A673 (cell line): ENCODE data around the gene ADGRD1. TPM values are rescaled to one million over a fixed set of nuclear protein-coding genes. Genes with fewer than 3 reads are reported as not detected.

ENCODE experiments used
- BruUV-seq: library from RNA; stranded (reverse); fragments of 400-500 nt; replicated peaks from 2 replicates; lab custom pipeline; 2021; lab: Mats Ljungman, UMichigan
- CTCF ChIA-PET: fragments of 300-600 bp; sonication (Branson Sonifier 250); formaldehyde crosslinking; loops from one replicate; lab custom pipeline; 2022; ENCODE audit warnings: antibody characterized with exemption; lab: Charles Lee
- POLR2A ChIA-PET: fragments of 300-600 bp; sonication (Branson Sonifier 250); formaldehyde crosslinking; loops from one replicate; lab custom pipeline; 2022; ENCODE audit warnings: antibody characterized with exemption; ENCODE audit not compliant: low non-redundant PET; lab: Charles Lee
- DNase-seq: peaks from one replicate; pipeline ENCODE4 v3.0.0-alpha.2; 2015; ENCODE audit warnings: low spot score
- H3K27ac ChIP-seq: fragments of 200-600 bp; sonication (generic); 2 replicates; pipeline ENCODE4 v1.5.1; 2016; ENCODE audit warnings: mixed run types, low read depth, mild to moderate bottlenecking, mixed read lengths, antibody characterized with exemption, low read length; ENCODE audit not compliant: poor library complexity, severe bottlenecking
- H3K27me3 ChIP-seq: fragments of 200-600 bp; sonication (generic); replicated peaks from 2 replicates; pipeline ENCODE4 v1.6.1; 2017; ENCODE audit warnings: mixed run types, low read depth, mild to moderate bottlenecking, mixed read lengths, antibody characterized with exemption, low read length; ENCODE audit not compliant: insufficient read depth, poor library complexity
- H3K36me3 ChIP-seq: fragments of 200-600 bp; sonication (generic); 2 replicates; pipeline ENCODE4 v1.6.1; 2016; ENCODE audit warnings: mixed run types, mild to moderate bottlenecking, mixed read lengths, antibody characterized with exemption, low read length; ENCODE audit not compliant: insufficient read depth, poor library complexity, severe bottlenecking
- H3K4me1 ChIP-seq: fragments of 200-600 bp; sonication (generic); 2 replicates; pipeline ENCODE4 v1.6.1; 2017; ENCODE audit warnings: mixed run types, mild to moderate bottlenecking, mixed read lengths, antibody characterized with exemption, low read length; ENCODE audit not compliant: insufficient read depth, poor library complexity, severe bottlenecking
- H3K4me3 ChIP-seq: fragments of 200-600 bp; sonication (generic); 2 replicates; pipeline ENCODE4 v1.5.1; 2016; ENCODE audit warnings: low read depth, mixed run types, mild to moderate bottlenecking, mixed read lengths, low read length; ENCODE audit not compliant: poor library complexity, severe bottlenecking
- H3K9me3 ChIP-seq: fragments of 200-600 bp; sonication (generic); 2 replicates; pipeline ENCODE4 v1.6.1; 2016; ENCODE audit warnings: mixed run types, low read depth, mild to moderate bottlenecking, mixed read lengths, antibody characterized with exemption, low read length; ENCODE audit not compliant: poor library complexity, severe bottlenecking
- EZH2 ChIP-seq: fragments of 200-600 bp; sonication (generic); IDR thresholded peaks from 2 replicates; pipeline ENCODE4 v1.6.1; 2017; ENCODE audit warnings: borderline replicate concordance, low read depth, mild to moderate bottlenecking, mixed read lengths, antibody characterized with exemption, low read length; ENCODE audit not compliant: poor library complexity, severe bottlenecking
- intact Hi-C: fragments of 100-400 bp; cut with micrococcal nuclease; formaldehyde crosslinking; loops from one replicate; pipeline ENCODE4 v1.10.0; 2022; ENCODE audit not compliant: unreplicated experiment
- total RNA-seq: library from RNA; stranded (reverse); gene quantifications from 2 replicates; pipeline ENCODE4 v1.2.3, GENCODE V29; 2021
- TF ChIP-seq, protein P1 (sequence below): fragments of 300-800, 200-600 bp; sonication (generic); conservative IDR thresholded peaks from 2 replicates; pipeline ENCODE4 v1.5.1; 2017; ENCODE audit warnings: low read depth, mild to moderate bottlenecking, antibody characterized with exemption, low read length, moderate library complexity, mixed read lengths

Gene ADGRD1
- total RNA-seq, 1 experiment from 2014 or later: not detected

- no peak for TF ChIP-seq EZH2
- TF ChIP-seq, protein P1, sequence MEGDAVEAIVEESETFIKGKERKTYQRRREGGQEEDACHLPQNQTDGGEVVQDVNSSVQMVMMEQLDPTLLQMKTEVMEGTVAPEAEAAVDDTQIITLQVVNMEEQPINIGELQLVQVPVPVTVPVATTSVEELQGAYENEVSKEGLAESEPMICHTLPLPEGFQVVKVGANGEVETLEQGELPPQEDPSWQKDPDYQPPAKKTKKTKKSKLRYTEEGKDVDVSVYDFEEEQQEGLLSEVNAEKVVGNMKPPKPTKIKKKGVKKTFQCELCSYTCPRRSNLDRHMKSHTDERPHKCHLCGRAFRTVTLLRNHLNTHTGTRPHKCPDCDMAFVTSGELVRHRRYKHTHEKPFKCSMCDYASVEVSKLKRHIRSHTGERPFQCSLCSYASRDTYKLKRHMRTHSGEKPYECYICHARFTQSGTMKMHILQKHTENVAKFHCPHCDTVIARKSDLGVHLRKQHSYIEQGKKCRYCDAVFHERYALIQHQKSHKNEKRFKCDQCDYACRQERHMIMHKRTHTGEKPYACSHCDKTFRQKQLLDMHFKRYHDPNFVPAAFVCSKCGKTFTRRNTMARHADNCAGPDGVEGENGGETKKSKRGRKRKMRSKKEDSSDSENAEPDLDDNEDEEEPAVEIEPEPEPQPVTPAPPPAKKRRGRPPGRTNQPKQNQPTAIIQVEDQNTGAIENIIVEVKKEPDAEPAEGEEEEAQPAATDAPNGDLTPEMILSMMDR: no peak
- no TSS peak for BruUV-seq
- Histone ChIP-seq H3K4me3 (no peak overlapping the region), H3K4me1 (no peaks in the 10 kb centered on the region), H3K36me3 (no peaks in the 10 kb centered on the region), H3K27ac (no peak overlapping the region), H3K27me3 (peaks cover 18% of the 10 kb centered on the region), H3K9me3 (no peaks in the 10 kb centered on the region)
- ChIA-PET CTCF (no interaction called here), POLR2A (no interaction called here)
- intact Hi-C loops: no loop called here
- DNase-seq: no peak
Measured at GRCh38 chr12:131190965-131191364, 237.3 kb downstream of the ADGRD1 start.

Other genes starting within 250 kb of the ADGRD1 start
- 0.95 and 1.0 TPM in 2 replicates for gene RIMBP2, start 237.6 kb upstream of the ADGRD1 start, total RNA-seq
- gene STX2, start 114.7 kb upstream of the ADGRD1 start, total RNA-seq: 37.8 and 38.1 TPM in 2 replicates
- 1,775 and 1,894 TPM in 2 replicates for gene RAN, start 81.8 kb upstream of the ADGRD1 start, total RNA-seq